OCI-LY3 (cell line): ENCODE measurements around the gene GAGE12J.

Experiments
- EZH2phosphoT487 ChIP-seq: fragments of 200-600 bp; shearing (Covaris generic); IDR thresholded peaks from 2 replicates; pipeline ENCODE4 v1.6.1; 2018; ENCODE audit warnings: antibody characterized with exemption, mixed run types, low read depth
- TF ChIP-seq, protein P1 (sequence below): fragments of 200-600, 300-600 bp; sonication (generic); IDR thresholded peaks from 2 replicates; pipeline ENCODE4 v1.5.1; 2014; ENCODE audit warnings: antibody characterized with exemption, low read length, low read depth

DNA sequence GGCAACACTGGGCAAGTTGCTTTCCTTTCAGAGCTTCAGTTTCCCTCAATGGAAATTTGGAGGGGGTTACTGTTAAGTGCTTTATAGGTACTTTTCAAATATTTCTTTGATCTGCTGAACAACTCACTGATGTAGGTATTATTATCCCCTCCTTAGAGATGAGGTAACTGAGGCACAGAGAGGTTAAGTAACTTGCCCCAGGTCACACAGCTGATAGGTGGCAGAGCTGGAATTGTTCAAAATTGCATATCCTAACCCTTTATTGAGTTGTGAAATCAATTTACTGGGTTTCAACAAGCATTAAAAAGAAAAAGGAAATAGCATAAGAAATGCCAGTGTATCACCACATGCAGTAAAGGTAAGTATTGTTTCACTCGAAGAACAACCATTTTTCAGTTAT, 45.6 kb upstream of the GAGE12J start:
- TF ChIP-seq, protein P1, sequence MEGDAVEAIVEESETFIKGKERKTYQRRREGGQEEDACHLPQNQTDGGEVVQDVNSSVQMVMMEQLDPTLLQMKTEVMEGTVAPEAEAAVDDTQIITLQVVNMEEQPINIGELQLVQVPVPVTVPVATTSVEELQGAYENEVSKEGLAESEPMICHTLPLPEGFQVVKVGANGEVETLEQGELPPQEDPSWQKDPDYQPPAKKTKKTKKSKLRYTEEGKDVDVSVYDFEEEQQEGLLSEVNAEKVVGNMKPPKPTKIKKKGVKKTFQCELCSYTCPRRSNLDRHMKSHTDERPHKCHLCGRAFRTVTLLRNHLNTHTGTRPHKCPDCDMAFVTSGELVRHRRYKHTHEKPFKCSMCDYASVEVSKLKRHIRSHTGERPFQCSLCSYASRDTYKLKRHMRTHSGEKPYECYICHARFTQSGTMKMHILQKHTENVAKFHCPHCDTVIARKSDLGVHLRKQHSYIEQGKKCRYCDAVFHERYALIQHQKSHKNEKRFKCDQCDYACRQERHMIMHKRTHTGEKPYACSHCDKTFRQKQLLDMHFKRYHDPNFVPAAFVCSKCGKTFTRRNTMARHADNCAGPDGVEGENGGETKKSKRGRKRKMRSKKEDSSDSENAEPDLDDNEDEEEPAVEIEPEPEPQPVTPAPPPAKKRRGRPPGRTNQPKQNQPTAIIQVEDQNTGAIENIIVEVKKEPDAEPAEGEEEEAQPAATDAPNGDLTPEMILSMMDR, result no peak
- TF ChIP-seq EZH2phosphoT487, result no peak
